ENCODE results near the gene CSNK1G2.
"Not testable (repeated sequence)": the region's sequence is repeated elsewhere in the genome, so short reads cannot be mapped to it uniquely, and the experiment has no call there.

Gene CSNK1G2

GRCh38 chr19:1970003-1970805, 29.2 kb downstream of the CSNK1G2 start:
- DNase-seq, result no peak

- no peak for DNase-seq
These were observed 30.0 kb downstream of the CSNK1G2 start for GRCh38 chr19:1970806-1971502.

- DNase-seq, result no peak
These were observed 33.6 kb downstream of the CSNK1G2 start for GRCh38 chr19:1974381-1975161.

GRCh38 chr19:1975162-1975480, 34.1 kb downstream of the CSNK1G2 start:
- DNase-seq, result no peak

- DNase-seq, result no peak
These were observed 36.1 kb downstream of the CSNK1G2 start for GRCh38 chr19:1977120-1977519.

- DNase-seq, result no peak
These were observed 37.4 kb downstream of the CSNK1G2 start for GRCh38 chr19:1978346-1978894.

- DNase-seq, result no peak
These were observed 38.0 kb downstream of the CSNK1G2 start for GRCh38 chr19:1979017-1979416.

GRCh38 chr19:1979642-1980041, 38.7 kb downstream of the CSNK1G2 start:
- DNase-seq, result no peak

- no peak for DNase-seq
These were observed 39.3 kb downstream of the CSNK1G2 start for GRCh38 chr19:1980091-1980808.

GRCh38 chr19:1980809-1981181, 39.8 kb downstream of the CSNK1G2 start:
- DNase-seq, result no peak

GRCh38 chr19:1981253-1981652, 40.3 kb downstream of the CSNK1G2 start:
- no peak for DNase-seq

- DNase-seq, result no peak
These were observed 43.4 kb downstream of the CSNK1G2 start for GRCh38 chr19:1984357-1984756.

GRCh38 chr19:1985588-1986356, 44.8 kb downstream of the CSNK1G2 start:
- DNase-seq, result no peak

- no peak for DNase-seq
These were observed 45.6 kb downstream of the CSNK1G2 start for GRCh38 chr19:1986357-1987162.

GRCh38 chr19:1987197-1988187, 46.5 kb downstream of the CSNK1G2 start:
- DNase-seq, result no peak

- DNase-seq, result not testable (repeated sequence)
These were observed 47.5 kb downstream of the CSNK1G2 start for GRCh38 chr19:1988464-1988863.

GRCh38 chr19:1989513-1990229, 48.7 kb downstream of the CSNK1G2 start:
- DNase-seq, result no peak

- DNase-seq, result no peak
These were observed 49.5 kb downstream of the CSNK1G2 start for GRCh38 chr19:1990230-1991017.

Data from SIG-M5 (cell line).